ENCODE results near the gene TRPM5.

TRPM5 gene

DNA sequence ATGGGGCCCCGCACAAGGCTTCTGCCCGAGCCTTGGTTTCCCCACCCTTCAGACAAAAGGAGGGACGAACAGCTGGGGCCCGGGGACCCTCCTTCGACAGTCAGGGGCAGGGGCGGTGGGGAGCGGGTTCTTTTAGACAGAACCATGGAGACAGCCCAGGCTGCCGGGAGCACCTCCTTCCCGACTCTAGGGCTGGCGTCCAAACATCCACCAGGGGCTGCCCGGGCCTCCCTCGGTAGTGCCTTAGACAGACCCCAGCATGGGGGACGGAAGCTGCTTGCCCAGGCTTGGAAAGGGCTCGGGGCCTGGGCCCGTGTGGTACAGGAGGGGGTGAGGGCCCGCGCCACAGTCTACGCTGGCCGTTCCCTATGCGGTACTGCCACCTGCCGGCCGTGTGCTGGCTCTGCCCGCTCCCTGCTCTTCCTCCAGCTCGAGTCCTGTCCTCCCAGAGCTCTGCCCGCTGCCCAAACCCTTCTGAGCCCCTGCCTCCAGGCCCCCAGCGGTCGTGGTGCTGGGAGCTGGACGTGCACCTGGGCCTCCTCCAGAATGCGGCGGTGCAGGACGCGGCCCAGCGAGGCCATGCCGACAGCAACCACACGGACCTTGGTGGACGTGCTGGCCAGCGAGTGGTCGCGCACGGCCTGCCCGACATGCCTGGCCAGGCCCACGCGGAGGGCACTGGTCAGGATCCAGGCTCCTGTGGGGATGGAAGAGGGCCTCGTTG lies 23.6 kb downstream of the TRPM5 start:
- peak; percentile 41 to 73 (median 60) for DNase-seq

DNA sequence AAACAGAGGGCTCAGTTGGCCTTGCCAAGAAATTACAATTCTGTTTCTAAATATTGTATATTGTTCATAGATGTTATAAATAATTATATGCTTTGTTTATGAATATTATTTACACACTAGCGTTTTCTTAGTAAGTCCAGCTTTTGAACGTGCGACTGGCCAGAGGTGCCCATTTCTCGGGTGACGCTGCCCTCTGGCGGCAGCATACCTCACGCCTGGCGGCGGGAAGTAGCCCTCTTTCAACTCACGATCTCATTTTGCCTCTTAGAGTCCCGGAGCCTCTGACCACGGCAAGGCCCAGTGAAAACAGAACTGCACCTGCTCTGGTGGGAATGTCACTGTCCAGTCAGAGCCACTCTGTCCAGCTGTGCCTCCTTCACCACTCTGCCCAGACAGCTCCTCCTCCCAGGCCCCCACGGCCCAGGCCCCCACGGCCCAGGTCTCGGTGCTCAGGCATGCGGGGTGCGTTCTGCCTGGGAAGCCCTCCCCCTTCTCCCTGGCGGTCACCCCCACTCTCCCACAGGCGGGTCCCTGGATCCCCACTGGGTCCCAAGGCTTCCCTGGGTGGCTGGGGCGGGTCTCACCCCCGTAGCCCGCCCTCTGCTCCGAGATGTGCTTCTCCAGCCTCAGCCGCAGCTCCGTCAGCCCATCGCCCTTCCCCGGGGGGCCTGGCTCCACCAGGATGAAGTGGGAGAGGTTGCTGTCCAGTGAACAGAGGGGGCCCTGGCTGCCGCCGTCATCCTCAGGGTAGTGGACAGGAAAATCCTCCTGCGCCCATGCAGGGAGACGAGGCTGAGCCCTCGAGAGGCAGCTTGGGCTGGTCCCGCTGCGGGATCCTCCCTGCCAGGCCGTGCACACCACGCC lies 24.4 kb downstream of the TRPM5 start:
- peak in 3 of 5 donors; percentile 44 to 65 (median 47) for DNase-seq

DNA sequence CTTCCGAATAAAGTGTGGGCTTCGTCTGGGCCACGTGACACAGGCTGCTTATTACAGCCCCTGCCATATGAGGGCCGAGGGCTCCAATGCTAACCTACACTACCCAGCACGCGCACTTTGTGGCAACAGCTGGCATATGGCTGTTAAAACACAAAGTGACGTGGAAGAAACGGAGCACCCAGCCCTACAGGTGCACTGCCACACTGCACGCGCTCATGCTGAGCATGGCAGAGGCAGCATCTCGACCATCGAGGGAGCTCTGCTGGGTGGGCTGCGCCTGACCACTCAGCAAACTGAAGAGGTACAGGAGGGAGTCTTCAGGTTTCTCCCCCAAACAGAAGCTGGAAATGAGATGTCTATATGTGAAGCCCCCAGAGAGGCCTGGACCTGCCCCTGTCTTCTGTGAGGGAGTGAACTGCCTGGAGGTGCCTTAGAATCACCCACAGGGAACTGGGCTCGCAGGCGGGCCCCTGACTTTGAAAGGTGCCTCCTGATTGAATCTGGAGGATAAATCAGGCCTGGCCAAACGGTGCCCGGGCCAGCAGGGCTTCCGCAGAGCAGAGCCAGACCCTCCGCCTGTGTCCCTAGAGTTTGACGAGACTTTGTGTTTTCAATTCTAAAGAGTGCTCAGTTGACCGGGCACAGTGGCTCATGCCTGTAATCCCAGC lies 25.5 kb downstream of the TRPM5 start:
- no peak for DNase-seq

DNA sequence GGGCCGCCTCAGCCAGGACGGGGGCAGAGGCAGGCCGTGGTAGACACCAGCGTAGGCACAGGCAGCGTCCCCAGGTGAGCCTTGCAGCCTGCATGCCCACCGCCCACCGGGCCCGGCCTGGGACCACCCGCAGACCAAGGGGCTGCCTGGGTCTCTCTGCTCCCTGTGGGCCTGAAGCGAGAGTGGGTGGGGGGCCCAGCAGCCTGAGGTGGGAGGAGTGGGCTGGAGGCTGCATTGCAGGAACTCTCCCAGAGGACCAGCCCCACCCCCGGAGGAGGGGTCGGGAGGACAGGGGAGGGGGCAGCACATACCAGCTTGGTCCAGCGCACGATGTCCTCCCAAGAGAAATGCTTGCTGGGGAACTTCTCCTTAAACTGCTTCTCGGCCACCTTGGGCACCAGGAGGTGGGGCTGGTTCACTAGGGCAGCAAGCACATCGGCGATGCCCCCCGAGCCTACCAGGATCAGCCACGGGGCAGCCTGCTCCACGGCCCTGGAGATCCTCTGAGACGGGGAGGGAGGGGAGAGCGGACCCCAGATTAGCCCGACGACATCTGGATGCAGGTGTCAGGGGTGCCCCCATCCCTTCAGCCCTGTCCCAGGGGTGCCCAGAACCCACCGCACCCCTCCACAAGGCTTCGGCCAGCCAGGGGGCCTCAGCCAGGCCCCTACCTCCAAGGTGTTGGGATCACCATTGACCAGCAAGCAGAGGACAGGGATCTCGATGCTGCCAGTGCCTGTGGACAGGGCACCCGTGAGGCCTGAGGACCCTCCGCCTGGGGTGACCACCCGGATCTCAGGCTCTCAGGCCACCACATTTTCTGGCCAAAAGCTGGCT lies 26.2 kb downstream of the TRPM5 start:
- no peak for DNase-seq

DNA sequence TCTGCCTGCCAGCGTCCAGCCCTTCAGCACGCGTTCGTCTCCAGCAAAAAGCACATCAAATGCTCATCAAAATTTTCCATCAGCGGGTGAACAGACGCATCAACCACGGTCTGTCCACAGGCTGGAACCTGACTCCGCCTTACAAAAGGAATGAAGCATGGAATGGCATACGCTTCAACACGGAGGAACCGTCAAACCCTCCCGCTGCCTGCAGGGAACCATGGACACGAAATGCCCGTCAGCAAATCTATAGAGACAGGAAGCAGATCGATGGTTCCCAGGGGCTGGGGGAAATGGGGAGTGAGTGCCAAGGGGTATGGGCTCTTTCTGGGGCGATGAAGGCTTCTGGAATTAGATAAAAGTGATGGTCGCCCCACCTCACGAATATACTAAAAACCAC lies 27.5 kb downstream of the TRPM5 start:
- DNase-seq, result no peak

DNA sequence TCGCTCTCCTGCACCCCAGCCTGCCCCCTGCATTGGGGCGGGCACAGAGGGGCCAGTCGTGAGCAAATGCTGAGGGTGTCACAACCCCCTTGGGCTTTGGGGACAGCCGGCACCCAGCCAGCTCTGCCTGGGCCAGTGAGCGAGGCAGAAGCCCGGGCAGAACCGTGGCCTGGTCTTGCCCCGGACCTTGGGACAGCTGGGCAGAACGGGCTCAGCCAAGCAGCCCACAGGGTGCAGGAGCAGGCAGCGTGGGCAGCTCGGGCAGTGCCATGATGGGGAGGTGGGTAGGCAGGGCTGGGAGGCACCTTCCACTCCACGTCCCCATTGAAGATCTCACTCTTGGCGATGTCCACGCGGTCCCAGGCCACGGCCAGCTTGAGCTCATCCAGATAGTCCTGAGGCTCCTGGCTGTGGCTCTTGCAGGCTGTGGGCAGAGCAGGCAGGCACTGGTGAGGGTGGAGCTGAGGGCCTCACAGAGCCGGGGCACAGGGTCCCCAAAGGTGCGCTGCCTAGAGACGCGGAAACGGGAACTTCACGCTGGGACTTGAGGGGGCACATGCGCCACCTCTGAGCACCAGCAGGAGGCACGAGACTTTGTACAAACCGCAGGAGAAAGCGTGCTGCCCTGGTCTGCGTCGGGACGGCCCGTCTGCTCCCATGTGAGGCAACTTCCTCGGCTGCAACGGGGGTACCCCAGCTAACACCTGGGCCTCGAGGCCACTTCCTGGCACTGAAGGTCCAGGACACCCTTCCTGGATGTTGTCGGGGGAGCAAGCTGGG lies 28.5 kb downstream of the TRPM5 start:
- no peak for DNase-seq

DNA sequence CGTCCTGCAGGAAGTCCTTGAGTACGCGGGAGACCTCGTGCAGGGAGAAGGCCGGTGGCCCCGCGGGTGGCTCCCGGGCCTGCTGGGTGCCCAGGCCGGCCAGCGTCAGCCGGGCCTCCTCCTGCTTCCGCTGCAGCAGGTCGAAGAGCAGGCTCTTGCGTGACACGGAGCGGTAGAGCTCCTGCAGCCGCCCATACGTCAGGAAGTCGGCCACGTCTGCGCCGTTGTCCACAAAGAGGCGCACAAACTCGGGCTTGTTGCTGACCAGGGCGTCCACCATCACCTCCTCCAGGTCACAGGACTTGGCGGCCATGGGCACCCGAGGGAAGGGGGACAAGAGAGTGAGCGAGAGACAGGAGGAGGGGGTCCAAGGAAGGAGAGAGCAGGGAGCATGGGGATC lies 29.1 kb downstream of the TRPM5 start:
- no peak for DNase-seq

DNA sequence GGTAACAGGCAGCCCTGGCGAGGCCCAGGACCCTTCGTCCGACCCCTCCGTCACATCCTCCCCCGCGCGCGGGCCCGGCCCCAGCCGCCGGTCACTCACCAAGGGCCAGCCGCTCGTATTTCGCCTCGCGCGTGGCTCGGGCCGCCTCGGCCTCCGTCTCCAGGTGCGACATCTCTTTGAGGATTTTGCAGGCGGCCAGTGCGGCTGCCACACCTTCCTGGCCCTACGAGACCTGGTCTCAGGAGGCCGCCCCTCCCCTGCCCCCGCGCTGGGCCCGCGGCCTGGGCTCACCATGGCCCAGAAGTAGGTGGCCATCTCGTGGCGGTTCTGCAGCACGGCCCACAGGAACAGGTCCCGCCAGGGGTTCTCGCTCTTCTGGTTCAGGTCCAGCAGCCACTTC lies 29.7 kb downstream of the TRPM5 start:
- DNase-seq, result no peak

DNA sequence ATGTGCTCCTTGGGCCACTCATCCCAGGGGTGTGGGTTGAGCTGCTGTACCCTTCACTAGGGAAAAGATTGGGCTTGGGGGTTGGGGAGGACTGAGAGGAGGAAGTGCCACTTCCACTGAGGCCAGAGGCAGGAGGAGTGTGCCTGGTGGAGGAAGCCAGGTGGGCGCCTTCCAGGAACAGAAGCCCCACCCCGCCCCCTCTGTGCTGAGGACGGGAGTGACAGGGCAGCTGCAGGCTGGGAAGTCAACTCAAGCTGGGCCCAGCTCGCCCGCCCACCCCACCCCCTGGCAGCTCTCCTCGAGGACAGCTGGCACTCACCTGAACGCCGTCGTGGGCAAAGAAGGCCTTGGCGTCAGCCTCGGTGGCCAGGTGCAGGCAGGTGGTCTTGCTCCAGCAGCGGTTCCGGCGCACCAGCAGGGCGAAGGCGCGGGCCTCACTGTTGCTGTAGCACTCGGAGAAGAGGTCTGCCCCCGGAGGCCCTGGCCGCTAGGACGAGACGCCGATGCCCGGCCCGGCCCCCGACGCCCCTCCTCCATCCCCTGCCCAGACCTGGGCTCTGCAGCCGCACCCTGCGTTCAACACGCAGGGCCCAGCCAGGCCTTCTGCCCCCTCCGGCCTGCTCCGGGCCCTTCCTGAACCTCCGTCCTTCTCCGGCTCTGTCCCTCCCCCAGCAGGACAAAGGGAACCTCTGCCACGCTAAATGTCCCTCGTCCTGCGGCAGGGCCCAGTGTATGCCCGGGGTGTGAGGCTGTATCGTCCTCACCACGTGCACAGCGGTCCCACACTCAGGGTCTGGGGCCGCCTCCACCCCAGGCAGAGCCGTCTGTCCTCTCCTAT lies 30.4 kb downstream of the TRPM5 start:
- no peak for DNase-seq

DNA sequence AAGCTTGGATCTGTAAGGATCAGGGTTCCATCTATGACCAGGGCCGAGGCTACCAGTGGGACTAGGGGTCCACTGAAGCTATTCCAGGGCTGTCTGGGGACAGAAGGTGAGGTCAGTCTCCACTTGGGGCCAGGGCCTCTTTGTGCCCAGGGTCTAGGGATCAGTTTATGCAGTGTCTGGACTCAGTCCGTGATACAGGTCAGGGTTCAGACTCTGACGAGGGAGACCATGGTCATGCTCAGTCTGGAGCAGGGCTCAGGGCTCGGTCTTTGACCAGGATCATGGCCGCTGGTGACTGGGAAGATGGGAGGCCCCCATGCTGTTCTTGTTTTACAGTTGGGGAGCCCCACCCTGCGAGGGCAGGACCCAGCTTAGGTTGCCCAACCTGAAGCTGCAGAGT lies 32.0 kb downstream of the TRPM5 start:
- DNase-seq, result no peak

DNA sequence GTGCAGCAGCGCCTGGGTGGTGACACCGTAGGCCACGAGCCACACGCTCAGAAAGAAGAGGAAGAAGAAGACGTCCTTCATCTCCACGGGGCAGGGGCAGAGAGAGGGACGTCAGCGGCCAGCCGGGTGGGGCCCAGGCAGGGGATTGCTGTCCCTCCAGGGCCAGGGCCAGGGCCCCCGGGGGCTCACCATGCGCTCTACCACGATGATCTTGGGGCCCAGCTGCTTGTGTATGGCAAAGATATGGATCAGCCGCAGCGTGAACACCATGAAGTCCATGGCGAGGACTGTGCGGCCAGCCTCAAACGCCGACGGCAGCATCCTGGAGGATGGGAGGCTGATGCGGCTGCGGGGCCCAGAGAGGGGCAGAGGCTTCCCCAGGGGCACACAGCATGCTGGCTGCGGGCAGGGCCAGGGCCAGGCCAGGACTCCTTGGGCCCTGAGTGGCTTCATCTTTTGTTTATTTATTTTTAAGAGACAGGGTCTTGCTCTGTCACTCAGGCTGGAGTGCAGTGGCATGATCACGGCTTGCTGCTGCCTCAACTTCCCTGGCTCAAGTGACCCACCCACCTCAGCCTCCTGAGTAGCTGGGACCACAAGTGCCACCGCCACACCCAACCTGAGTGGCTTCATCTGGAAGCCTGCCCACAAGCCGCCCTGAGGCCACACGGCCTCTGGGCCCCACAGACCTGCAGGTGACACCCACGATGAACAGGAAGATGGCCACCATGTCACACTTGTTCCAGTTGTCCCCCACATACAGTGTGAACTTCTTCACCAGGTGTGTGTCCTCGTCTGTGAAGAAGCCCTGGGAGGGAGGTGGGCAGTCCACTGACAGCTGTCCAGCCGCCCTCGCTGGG lies 32.6 kb downstream of the TRPM5 start:
- DNase-seq, result no peak

DNA sequence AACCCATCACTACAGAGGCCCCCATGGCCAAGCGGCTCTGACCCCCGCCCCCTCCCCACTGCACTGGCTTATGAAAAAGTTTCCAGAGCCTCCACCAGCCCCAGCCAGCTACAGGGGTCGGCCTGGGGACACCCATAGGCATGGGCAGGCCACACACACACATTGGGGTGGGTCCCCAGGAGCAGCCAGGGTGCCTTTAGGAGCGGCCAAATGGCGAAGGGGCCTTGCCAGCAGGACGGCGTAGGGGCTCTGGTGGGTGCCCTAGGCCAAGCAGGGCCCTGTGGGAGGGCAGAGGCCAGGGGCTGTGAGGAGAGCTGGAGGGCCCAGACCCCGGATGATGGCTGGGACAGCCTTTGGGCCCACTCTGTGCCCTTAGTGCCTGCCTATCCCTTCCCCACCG lies 33.7 kb downstream of the TRPM5 start:
- no peak for DNase-seq

DNA sequence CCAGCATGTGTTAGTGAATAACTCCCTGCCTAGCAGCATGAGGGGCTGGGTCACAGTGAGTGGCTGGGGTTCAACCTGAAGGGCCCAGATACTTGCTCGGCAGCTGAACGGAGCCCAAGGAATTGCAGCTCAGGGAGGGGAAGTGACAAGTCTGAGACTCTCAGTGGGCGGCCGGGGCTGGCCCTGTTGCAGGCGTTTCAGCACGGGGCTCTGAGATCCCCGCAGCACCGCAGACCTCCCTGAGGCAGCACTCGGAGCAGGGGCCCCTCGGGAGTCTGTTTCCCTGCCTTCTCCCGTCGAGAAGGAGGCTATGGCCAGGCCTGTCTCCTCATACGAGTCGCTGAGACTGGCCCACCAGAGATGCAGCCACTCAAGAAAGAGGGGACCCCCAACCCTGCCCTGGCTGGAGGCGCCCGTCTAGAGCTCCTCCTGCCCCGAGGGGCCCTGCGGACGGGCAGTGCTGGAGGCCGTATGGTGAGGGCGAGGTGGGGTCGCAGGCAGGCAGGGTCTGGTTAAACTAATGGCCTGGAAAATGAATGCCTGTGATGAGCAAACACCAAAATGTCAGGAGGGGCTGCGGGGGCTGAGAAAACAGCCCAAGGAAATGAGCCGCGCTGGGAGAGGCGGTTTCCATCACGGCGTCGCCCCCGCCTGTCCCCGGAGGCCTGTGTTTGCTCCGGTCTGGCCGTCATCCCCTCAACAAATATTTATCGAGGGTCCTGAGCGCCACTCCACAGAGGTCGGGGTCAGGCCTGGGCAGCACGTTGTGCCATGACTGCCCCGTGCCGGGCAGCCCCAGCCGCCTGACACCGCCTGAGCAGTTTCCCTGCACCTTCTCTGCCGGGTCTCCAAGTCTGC lies 34.5 kb downstream of the TRPM5 start:
- no peak for DNase-seq

DNA sequence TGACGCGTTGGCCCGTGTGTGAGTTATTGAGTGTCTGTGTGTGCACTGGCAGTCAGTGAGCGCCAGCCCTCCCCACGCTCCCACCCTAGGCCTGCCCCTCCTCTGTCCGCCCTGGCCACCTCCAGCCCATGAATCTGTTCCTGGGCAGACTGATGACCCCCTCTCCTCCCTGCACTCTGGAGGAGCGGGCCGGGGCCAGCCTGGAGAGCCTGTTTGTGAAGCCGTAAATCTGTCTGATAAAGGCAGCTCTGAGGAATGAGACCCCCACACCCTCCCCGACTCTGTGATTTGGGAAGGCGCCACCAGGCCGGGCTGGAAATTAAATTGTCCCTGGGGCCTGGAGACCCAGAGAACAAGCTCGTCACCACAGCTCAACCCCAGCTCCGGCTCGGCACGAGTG lies 35.2 kb downstream of the TRPM5 start:
- DNase-seq, result no peak

DNA sequence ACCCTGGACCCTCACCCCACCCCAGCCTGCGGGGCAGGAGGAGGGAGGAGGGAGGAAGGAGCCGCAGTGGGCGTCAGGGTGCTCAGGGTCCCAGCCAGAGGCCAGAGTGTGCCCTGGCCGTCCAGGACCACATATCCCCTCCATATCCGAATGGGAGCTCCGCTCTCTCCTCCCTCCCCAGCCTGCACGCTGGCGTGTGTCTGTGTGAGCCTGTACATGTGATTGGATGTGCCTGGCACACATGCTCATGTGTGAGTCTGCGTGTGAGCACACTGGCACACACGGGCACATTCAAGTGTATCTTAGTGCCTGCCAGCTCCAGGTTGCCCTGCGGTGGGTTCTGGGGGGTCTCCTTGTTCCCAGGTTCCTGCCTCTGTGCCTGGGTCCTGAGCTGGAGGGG lies 35.6 kb downstream of the TRPM5 start:
- DNase-seq, result no peak

DNA sequence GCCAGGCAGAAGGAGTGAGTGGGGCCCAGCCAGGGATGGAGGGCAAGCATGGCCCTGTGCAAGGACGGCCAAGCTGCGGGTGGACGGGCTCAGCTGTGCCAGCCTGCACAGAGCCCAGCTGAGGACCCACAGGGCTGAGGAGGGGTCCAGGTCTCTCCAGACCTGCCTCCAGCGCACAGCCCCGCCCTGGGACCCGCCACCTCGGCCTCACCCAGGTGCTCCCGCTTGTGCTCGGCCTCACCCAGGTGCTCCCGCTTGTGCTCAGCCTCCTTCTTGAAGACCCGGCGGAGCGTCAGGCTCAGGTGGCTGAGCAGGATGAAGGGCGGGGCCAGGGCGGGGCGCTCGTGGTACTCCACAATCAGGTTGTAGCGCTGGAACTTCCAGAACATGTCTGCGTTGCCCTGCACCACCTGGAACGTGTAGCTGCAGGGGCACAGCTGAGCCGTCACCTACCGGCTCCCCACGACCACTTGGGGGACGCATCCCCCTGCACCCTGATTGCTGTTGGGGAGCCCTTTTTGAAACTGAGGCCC lies 37.4 kb downstream of the TRPM5 start:
- DNase-seq, result no peak

DNA sequence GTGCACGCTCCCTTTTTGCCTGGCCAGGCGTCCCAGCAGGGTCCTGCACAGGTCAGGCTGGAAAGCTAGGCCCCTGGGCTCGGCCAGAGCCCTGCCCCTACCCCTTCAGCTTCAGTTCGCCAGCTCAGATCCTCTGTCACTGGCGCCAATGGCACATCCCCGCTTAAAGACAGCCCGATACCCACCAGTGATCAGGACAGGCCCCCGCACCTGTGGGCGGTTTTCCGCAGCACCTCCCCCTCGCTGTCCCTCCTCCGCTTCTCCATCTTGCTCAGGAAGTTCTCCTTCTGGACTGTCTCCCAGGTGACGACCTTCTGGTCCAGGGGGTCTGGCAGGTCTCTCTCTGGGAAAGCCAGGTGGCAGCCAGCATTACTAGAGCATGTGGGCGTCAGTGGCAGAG lies 37.9 kb downstream of the TRPM5 start:
- DNase-seq, result no peak

DNA sequence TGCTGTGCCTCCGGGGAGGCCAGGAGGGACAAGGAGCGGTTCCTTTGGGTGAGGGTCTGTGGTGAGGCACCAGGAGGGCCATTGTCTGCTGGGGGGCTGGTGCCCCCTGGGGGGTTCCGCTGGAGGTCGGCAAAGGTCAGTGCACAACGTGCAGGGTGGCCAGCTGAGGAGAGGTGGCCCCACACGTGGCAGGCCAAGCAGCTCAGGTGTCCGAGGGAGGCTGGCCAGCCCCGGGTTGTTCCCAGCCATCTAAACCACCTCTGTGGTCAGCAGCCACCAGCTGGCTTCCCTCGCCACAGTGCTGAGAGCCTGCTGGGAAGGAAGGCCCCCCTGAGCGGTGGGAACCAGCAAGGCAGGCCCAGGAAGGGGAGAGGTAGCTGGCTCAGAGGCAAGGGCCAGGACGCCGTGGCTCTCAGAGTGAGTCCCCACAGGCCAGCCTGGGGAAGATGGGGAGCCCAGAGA lies 39.5 kb downstream of the TRPM5 start:
- DNase-seq, result no peak

Measured in T-helper 1 cell (primary cell).